HEK293 (cell line): Measurements from ENCODE around the gene PTGES.

Source experiments
- AEBP2 ChIP-seq: fragments of 450-650 bp; formaldehyde crosslinking; IDR thresholded peaks from 2 replicates; pipeline ENCODE4 v1.5.1; 2016; ENCODE audit warnings: missing biosample characterization, missing genetic modification characterization, borderline replicate concordance
- CTCF ChIP-seq: fragments of 450-650 bp; formaldehyde crosslinking; IDR thresholded peaks from 2 replicates; pipeline ENCODE4 v1.5.1; 2016; ENCODE audit warnings: missing biosample characterization, missing genetic modification characterization
- GLIS2 ChIP-seq: fragments of 450-650 bp; formaldehyde crosslinking; IDR thresholded peaks from 2 replicates; pipeline ENCODE4 v1.5.1; 2016; ENCODE audit warnings: missing biosample characterization, missing genetic modification characterization
- HIC1 ChIP-seq: fragments of 450-650 bp; formaldehyde crosslinking; IDR thresholded peaks from 2 replicates; pipeline ENCODE4 v1.5.1; 2016; ENCODE audit warnings: missing biosample characterization, missing genetic modification characterization
- HOXC10 ChIP-seq: sonication (generic); formaldehyde crosslinking; IDR thresholded peaks from 2 replicates; pipeline ENCODE4 v1.8.1; 2023; ENCODE audit warnings: mild to moderate bottlenecking, missing genetic modification reagents
- KLF10 ChIP-seq: fragments of 450-650 bp; IDR thresholded peaks from 2 replicates; pipeline ENCODE4 v1.5.1; 2018; ENCODE audit warnings: missing biosample characterization, mild to moderate bottlenecking, missing genetic modification characterization
- SCRT2 ChIP-seq: fragments of 450-650 bp; formaldehyde crosslinking; IDR thresholded peaks from 2 replicates; pipeline ENCODE4 v1.5.1; 2016; ENCODE audit warnings: missing biosample characterization, missing genetic modification characterization
- TRIM28 ChIP-seq: IDR thresholded peaks from 2 replicates; pipeline ENCODE4 v1.6.1; 2011; ENCODE audit warnings: low read length, control low read depth, borderline replicate concordance
- WT1 ChIP-seq: fragments of 450-650 bp; formaldehyde crosslinking; IDR thresholded peaks from 2 replicates; pipeline ENCODE4 v1.5.1; 2016; ENCODE audit warnings: missing biosample characterization, missing genetic modification characterization
- ZBTB7A ChIP-seq: fragments of 450-650 bp; formaldehyde crosslinking; IDR thresholded peaks from 2 replicates; pipeline ENCODE4 v1.5.1; 2016; ENCODE audit warnings: low read depth, missing biosample characterization, missing genetic modification characterization
- ZFP37 ChIP-seq: fragments of 450-650 bp; formaldehyde crosslinking; IDR thresholded peaks from 2 replicates; pipeline ENCODE4 v1.5.1; 2016; ENCODE audit warnings: missing biosample characterization, missing genetic modification characterization
- ZIC2 ChIP-seq: fragments of 450-650 bp; formaldehyde crosslinking; IDR thresholded peaks from 2 replicates; pipeline ENCODE4 v1.5.1; 2016; ENCODE audit warnings: missing biosample characterization, missing genetic modification characterization
- ZNF155 ChIP-seq: fragments of 450-650 bp; formaldehyde crosslinking; IDR thresholded peaks from 2 replicates; pipeline ENCODE4 v1.5.1; 2016; ENCODE audit warnings: missing biosample characterization, missing genetic modification characterization
- ZNF18 ChIP-seq: fragments of 450-650 bp; formaldehyde crosslinking; IDR thresholded peaks from 2 replicates; pipeline ENCODE4 v1.5.1; 2016; ENCODE audit warnings: missing biosample characterization, missing genetic modification characterization
- ZNF239 ChIP-seq: fragments of 450-650 bp; formaldehyde crosslinking; IDR thresholded peaks from 2 replicates; pipeline ENCODE4 v1.5.1; 2016; ENCODE audit warnings: missing biosample characterization, missing genetic modification characterization
- ZNF274 ChIP-seq, 2 experiments: fragments of 200-500 bp in 1 of 2; fragments of 450-650 bp in 1 of 2; sonication (Bioruptor generic) in 1 of 2; formaldehyde crosslinking in 1 of 2; IDR thresholded peaks; 2 replicates each; pipeline versions ENCODE4 v1.5.1 to v1.6.1; 2014 to 2016; ENCODE audit warnings: borderline replicate concordance in 1 of 2, inconsistent platforms in 1 of 2, low read length in 1 of 2, missing biosample characterization in 1 of 2, missing genetic modification characterization in 1 of 2
- ZNF324 ChIP-seq: fragments of 450-650 bp; formaldehyde crosslinking; IDR thresholded peaks from 2 replicates; pipeline ENCODE4 v1.5.1; 2016; ENCODE audit warnings: missing biosample characterization, missing genetic modification characterization
- ZNF354C ChIP-seq: fragments of 450-650 bp; formaldehyde crosslinking; IDR thresholded peaks from 2 replicates; pipeline ENCODE4 v1.5.1; 2016; ENCODE audit warnings: missing biosample characterization, missing genetic modification characterization, low read depth, borderline replicate concordance
- ZNF585B ChIP-seq: fragments of 450-650 bp; formaldehyde crosslinking; IDR thresholded peaks from 2 replicates; pipeline ENCODE4 v1.5.1; 2016; ENCODE audit warnings: missing biosample characterization, missing genetic modification characterization
- ZNF623 ChIP-seq: fragments of 450-650 bp; formaldehyde crosslinking; IDR thresholded peaks from 2 replicates; pipeline ENCODE4 v1.5.1; 2016; ENCODE audit warnings: missing biosample characterization, missing genetic modification characterization
- ZNF624 ChIP-seq: fragments of 450-650 bp; formaldehyde crosslinking; IDR thresholded peaks from 2 replicates; pipeline ENCODE4 v1.5.1; 2017; ENCODE audit warnings: missing biosample characterization, missing genetic modification characterization
- ZNF768 ChIP-seq: fragments of 450-650 bp; formaldehyde crosslinking; IDR thresholded peaks from 2 replicates; pipeline ENCODE4 v1.5.1; 2018; ENCODE audit warnings: missing biosample characterization, mild to moderate bottlenecking, missing genetic modification characterization
- ZNF785 ChIP-seq: fragments of 450-650 bp; formaldehyde crosslinking; IDR thresholded peaks from 2 replicates; pipeline ENCODE4 v1.5.1; 2016; ENCODE audit warnings: missing biosample characterization, missing genetic modification characterization
- ZNF792 ChIP-seq: fragments of 450-650 bp; formaldehyde crosslinking; IDR thresholded peaks from 2 replicates; pipeline ENCODE4 v1.5.1; 2016; ENCODE audit warnings: missing biosample characterization, missing genetic modification characterization
- ZNF837 ChIP-seq: fragments of 450-650 bp; formaldehyde crosslinking; IDR thresholded peaks from 2 replicates; pipeline ENCODE4 v1.5.1; 2016; ENCODE audit warnings: missing biosample characterization, missing genetic modification characterization
- TF ChIP-seq, protein P1 (sequence below): fragments of 450-650 bp; formaldehyde crosslinking; IDR thresholded peaks from 2 replicates; pipeline ENCODE4 v1.5.1; 2016; ENCODE audit warnings: missing biosample characterization, missing genetic modification characterization
- TF ChIP-seq, protein P2 (sequence below): fragments of 450-650 bp; formaldehyde crosslinking; IDR thresholded peaks from 2 replicates; pipeline ENCODE4 v1.5.1; 2016; ENCODE audit warnings: missing biosample characterization, missing genetic modification characterization, borderline replicate concordance

The PTGES gene

DNA sequence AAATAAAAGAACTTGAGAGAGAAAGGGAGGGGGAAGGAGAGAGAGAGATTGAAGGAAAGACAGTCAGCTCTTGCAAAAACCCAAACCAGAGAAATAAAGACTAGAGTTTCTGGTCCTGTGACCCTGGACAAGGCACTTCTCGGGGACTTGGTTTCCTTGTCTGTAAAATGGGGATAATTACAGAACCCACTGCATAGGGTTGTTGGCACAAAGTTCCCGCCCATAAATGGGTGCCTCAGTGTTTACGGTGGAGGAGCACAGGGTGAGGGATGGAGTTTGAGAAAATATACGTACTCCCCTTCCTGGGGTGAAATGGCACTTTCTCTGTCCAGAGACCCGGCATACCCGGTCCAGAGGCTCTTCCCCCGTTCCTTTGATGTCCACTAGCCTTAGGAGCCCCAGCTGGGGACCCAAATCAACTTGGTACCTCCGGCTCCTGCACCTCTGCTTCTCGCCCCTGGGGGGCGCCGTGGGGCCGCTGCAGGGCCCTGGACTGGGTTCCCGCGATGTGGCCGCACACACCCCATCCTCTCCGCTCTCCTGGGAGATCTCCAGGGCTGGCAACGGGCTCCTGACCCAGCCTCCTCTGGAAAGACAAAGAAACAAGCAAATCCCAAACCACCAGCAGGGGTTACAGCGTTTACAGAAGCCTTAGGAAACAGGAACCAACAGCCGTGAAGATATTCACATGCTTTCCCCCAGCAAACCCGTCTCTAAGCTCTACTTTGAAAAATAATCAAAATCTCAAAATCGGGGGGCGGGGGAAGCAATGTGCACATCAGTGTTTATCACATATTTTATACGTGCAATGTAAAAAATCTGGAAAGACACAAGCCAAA is 26.3 kb downstream of the PTGES start (continued):
- TF ChIP-seq HIC1 (tag by site-specific recombination) (no peak), ZNF768 (tag by site-specific recombination) (no peak), GLIS2 (peak; percentile 31; the same call in 1 of the 2 replicates), ZFP37 (tag by site-specific recombination) (no peak), ZNF624 (tag by site-specific recombination) (no peak), AEBP2 (no peak), HOXC10 (CRISPR knock-in tag) (no peak), ZNF155 (tag by site-specific recombination) (no peak), TRIM28 (no peak), ZNF239 (no peak), ZNF274 (IDR thresholded peaks at IDR 0.05; ENCODE audit: low read length) (no peak), ZNF274 (tag by site-specific recombination; IDR thresholded peaks at IDR 0.05; ENCODE audit: borderline replicate concordance) (no peak), ZNF623 (tag by site-specific recombination) (no peak), ZBTB7A (tag by site-specific recombination) (no peak), ZNF18 (tag by site-specific recombination) (no peak), ZNF585B (tag by site-specific recombination) (no peak), KLF10 (tag by site-specific recombination) (no peak; the same call in 1 of the 2 replicates), SCRT2 (tag by site-specific recombination) (no peak), ZNF785 (no peak), CTCF (tag by site-specific recombination) (peak; percentile 87), ZIC2 (0 out of 2 replicates have a peak, but pooled peaks have one; percentile 31), WT1 (tag by site-specific recombination) (no peak), ZNF354C (tag by site-specific recombination) (no peak), ZNF324 (tag by site-specific recombination) (no peak; the same call in 1 of the 2 replicates), ZNF837 (tag by site-specific recombination) (no peak), ZNF792 (tag by site-specific recombination) (no peak)
- TF ChIP-seq, protein P1, sequence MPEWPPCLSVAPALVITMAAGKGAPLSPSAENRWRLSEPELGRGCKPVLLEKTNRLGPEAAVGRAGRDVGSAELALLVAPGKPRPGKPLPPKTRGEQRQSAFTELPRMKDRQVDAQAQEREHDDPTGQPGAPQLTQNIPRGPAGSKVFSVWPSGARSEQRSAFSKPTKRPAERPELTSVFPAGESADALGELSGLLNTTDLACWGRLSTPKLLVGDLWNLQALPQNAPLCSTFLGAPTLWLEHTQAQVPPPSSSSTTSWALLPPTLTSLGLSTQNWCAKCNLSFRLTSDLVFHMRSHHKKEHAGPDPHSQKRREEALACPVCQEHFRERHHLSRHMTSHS (tag by site-specific recombination): no peak
- TF ChIP-seq, protein P2, sequence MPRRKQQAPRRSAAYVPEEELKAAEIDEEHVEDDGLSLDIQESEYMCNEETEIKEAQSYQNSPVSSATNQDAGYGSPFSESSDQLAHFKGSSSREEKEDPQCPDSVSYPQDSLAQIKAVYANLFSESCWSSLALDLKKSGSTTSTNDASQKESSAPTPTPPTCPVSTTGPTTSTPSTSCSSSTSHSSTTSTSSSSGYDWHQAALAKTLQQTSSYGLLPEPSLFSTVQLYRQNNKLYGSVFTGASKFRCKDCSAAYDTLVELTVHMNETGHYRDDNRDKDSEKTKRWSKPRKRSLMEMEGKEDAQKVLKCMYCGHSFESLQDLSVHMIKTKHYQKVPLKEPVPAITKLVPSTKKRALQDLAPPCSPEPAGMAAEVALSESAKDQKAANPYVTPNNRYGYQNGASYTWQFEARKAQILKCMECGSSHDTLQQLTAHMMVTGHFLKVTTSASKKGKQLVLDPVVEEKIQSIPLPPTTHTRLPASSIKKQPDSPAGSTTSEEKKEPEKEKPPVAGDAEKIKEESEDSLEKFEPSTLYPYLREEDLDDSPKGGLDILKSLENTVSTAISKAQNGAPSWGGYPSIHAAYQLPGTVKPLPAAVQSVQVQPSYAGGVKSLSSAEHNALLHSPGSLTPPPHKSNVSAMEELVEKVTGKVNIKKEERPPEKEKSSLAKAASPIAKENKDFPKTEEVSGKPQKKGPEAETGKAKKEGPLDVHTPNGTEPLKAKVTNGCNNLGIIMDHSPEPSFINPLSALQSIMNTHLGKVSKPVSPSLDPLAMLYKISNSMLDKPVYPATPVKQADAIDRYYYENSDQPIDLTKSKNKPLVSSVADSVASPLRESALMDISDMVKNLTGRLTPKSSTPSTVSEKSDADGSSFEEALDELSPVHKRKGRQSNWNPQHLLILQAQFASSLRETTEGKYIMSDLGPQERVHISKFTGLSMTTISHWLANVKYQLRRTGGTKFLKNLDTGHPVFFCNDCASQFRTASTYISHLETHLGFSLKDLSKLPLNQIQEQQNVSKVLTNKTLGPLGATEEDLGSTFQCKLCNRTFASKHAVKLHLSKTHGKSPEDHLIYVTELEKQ (tag by site-specific recombination): no peak
